Neuronal stem cell (in vitro differentiated cells): ENCODE measurements around the gene PSRC1.
A peak's percentile ranks its signal among the peaks of the same experiment; 100 is the strongest.

Experiments
- DNase-seq: peaks from one replicate; pipeline ENCODE4 v3.0.0-alpha.2; 2013; ENCODE audit warnings: low spot score
- H2AFZ ChIP-seq: one replicate; pipeline ENCODE4 v1.6.1; 2013; ENCODE audit warnings: mild to moderate bottlenecking, low read length, inconsistent platforms
- H2AK5ac ChIP-seq: 2 replicates; pipeline ENCODE4 v1.6.1; 2013; ENCODE audit warnings: low read depth, mild to moderate bottlenecking, inconsistent platforms, low read length, moderate library complexity, mixed read lengths
- H2BK120ac ChIP-seq: 2 replicates; pipeline ENCODE4 v1.6.1; 2013; ENCODE audit warnings: low read depth, mild to moderate bottlenecking, inconsistent platforms, low read length, moderate library complexity, mixed read lengths
- H2BK12ac ChIP-seq: one replicate; pipeline ENCODE4 v1.6.1; 2013; ENCODE audit warnings: low read length, inconsistent platforms
- H2BK15ac ChIP-seq: 2 replicates; pipeline ENCODE4 v1.6.1; 2013; ENCODE audit warnings: mild to moderate bottlenecking, low read length, inconsistent platforms, mixed read lengths
- H2BK5ac ChIP-seq: one replicate; pipeline ENCODE4 v1.6.1; 2013; ENCODE audit warnings: inconsistent platforms, mild to moderate bottlenecking, low read length, moderate library complexity
- H3K14ac ChIP-seq: one replicate; pipeline ENCODE4 v1.6.1; 2013; ENCODE audit warnings: low read length, inconsistent platforms
- H3K18ac ChIP-seq: 2 replicates; pipeline ENCODE4 v1.6.1; 2013; ENCODE audit warnings: low read length, inconsistent platforms
- H3K23ac ChIP-seq: 2 replicates; pipeline ENCODE4 v1.6.1; 2013; ENCODE audit warnings: low read depth, mild to moderate bottlenecking, mixed read lengths, low read length, inconsistent platforms; ENCODE audit not compliant: poor library complexity
- H3K27ac ChIP-seq: replicated peaks from 3 replicates; pipeline ENCODE4 v1.5.1; 2013; ENCODE audit warnings: low read length, inconsistent platforms
- H3K27me3 ChIP-seq, 3 experiments: 2 replicates each; pipeline ENCODE4 v1.6.1; 2013; ENCODE audit warnings: low read length in 3 of 3, mild to moderate bottlenecking in 2 of 3, inconsistent platforms in 1 of 3, low read depth in 1 of 3, mixed read lengths in 1 of 3, moderate library complexity in 1 of 3; ENCODE audit not compliant: control insufficient read depth in 3 of 3, insufficient read depth in 3 of 3
- H3K36me3 ChIP-seq, 2 donors: replicated peaks in 1 of 2; 2 replicates each; pipeline ENCODE4 v1.6.1; 2013; ENCODE audit warnings: low read length in 2 of 2; ENCODE audit not compliant: control insufficient read depth in 2 of 2, insufficient read depth in 2 of 2
- H3K4ac ChIP-seq: 2 replicates; pipeline ENCODE4 v1.6.1; 2013; ENCODE audit warnings: inconsistent platforms, mild to moderate bottlenecking, low read length, moderate library complexity
- H3K4me1 ChIP-seq, 2 donors: 1 replicate in 1 of 2; 2 replicates in 1 of 2; pipeline ENCODE4 v1.6.1; 2013; ENCODE audit warnings: low read length in 2 of 2, low read depth in 1 of 2; ENCODE audit not compliant: control insufficient read depth in 2 of 2, insufficient read depth in 1 of 2
- H3K4me2 ChIP-seq: one replicate; pipeline ENCODE4 v1.6.1; 2013; ENCODE audit warnings: mild to moderate bottlenecking, low read length, inconsistent platforms; ENCODE audit not compliant: insufficient read depth, poor library complexity, severe bottlenecking
- H3K4me3 ChIP-seq, 2 donors: 2 replicates each; pipeline ENCODE4 v1.5.1; 2013; ENCODE audit warnings: low read length in 2 of 2, mild to moderate bottlenecking in 2 of 2, inconsistent platforms in 1 of 2, moderate library complexity in 1 of 2
- H3K79me1 ChIP-seq: one replicate; pipeline ENCODE4 v1.6.1; 2013; ENCODE audit warnings: low read depth, mild to moderate bottlenecking, inconsistent platforms, low read length, moderate library complexity
- H3K9ac ChIP-seq: one replicate; pipeline ENCODE4 v1.6.1; 2013; ENCODE audit warnings: mild to moderate bottlenecking, low read depth, low read length, inconsistent platforms; ENCODE audit not compliant: poor library complexity
- H3K9me3 ChIP-seq, 2 donors: replicated peaks in 1 of 2; 2 replicates each; pipeline versions ENCODE3 to v1.6.1; 2013; ENCODE audit warnings: low read length in 2 of 2, mild to moderate bottlenecking in 2 of 2, inconsistent platforms in 1 of 2, low read depth in 1 of 2, mixed read lengths in 1 of 2, moderate library complexity in 1 of 2; ENCODE audit not compliant: control insufficient read depth in 2 of 2, insufficient read depth in 1 of 2
- H4K8ac ChIP-seq: one replicate; pipeline ENCODE4 v1.6.1; 2013; ENCODE audit warnings: low read depth, mild to moderate bottlenecking, inconsistent platforms, low read length, moderate library complexity
- H4K91ac ChIP-seq: one replicate; pipeline ENCODE4 v1.6.1; 2013; ENCODE audit warnings: low read length, low read depth, mild to moderate bottlenecking, inconsistent platforms; ENCODE audit not compliant: poor library complexity
- WGBS, 2 donors: extraction: QIAGEN DNeasy Blood & Tissue Kit; methylation state at CpG; one replicate each; pipeline ENCODE4 v1.1.7; 2013; ENCODE audit warnings: missing lambda C conversion rate in 2 of 2, mixed read lengths in 1 of 2; ENCODE audit not compliant: insufficient read length in 2 of 2, insufficient replicate concordance in 1 of 2; ENCODE audit errors: extremely low coverage in 2 of 2; 5-methylcytosine and 5-hydroxymethylcytosine counted together

PSRC1 gene

DNA sequence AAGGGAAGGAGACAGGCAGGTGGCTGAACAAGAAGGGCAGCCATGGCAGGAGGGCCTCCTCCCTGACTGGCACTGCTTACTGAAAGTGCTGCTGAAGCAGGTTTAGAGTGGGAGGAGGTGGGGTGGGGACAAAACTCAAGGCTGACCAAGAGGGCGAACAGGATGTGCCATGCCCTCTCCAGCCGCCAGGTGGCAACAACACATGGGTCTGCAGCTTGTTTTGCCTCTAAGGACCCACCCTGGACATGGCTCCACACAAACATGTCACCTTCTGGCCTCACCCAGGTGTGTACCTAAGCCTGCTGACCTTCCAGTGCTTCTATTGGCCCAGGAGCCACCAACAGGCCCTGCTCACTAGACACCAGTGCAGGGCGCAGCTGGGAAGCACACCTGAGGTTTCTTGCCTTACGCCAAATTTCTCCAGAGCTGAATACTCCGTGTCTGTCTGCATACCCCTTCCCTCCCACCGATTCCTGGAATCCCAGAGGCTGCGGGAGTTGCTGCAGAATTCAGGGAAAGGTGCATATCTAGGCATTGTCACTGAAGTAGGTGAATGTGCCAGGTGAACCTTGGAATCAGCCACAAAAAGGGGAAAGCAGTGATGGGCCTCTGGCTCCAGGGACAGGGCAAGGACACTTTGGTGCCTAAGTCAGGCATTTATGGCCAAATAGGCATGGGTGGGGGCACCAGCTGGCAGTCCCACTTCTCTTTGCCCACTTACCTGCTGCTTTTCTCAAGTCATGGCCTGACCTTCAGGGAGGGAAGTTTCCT lies 5.3 kb downstream of the PSRC1 start:
- no peak overlapping the region for H2BK12ac ChIP-seq
- H3K23ac ChIP-seq, result no peak overlapping the region
- no peaks in the 10 kb centered on the region for H3K9me3 ChIP-seq
- H4K8ac ChIP-seq, result no peak overlapping the region
- H3K4me1 ChIP-seq, result peaks cover 9 to 15% of the 10 kb centered on the region in 2 donors
- no peak overlapping the region for H2BK120ac ChIP-seq
- no peak overlapping the region for H2AK5ac ChIP-seq
- H3K79me1 ChIP-seq, result peaks cover 12% of the 10 kb centered on the region
- H3K36me3 ChIP-seq, result peaks cover 33 to 78% of the 10 kb centered on the region in 2 donors
- no peak overlapping the region for H3K9ac ChIP-seq
- H3K4ac ChIP-seq, result no peak overlapping the region
- H3K14ac ChIP-seq, result no peak overlapping the region
- H3K4me2 ChIP-seq, result no peak overlapping the region
- no peaks in the 10 kb centered on the region for H3K27me3 ChIP-seq
- H4K91ac ChIP-seq, result no peak overlapping the region
- H2AFZ ChIP-seq, result no peak overlapping the region
- H3K27ac ChIP-seq, result peak overlapping the region; percentile 28
- H2BK15ac ChIP-seq, result no peak overlapping the region
- H2BK5ac ChIP-seq, result no peak overlapping the region
- WGBS, 2 donors, result no CpG with 5 or more reads among the region's 7 CpGs
- H3K4me3 ChIP-seq, result no peak overlapping the region
- peak; percentile 64 for DNase-seq
- H3K18ac ChIP-seq, result no peak overlapping the region

DNA sequence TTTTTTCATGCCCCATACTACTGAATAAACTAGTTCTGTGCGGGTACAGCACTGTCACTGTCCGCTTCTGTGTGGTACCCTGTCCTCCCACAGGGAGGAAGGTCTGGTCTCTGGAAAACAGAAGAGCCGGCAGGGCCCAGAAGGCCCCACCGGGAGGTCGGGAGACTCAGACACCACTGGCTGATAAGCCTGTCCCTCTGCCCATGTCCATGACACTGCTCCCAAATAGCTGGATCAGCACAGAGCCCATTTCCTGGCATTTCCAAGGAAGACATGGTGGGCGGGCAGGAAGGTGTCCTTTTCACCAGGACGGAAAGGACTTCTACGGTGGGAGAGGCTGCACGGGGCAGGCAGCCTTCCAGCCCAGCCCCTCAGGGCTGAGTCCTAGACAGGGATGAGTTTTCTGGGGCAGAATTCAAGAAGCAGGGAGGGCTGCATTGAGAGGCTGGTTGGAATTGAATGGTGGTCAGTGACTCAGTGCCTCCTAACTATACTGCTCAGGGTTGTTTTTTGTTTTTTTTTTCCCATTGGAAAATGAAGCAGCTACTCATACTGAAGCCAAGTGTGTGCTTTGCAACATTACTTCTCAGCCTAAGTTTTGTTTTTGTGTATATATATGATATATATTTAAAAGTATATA lies 7.1 kb downstream of the PSRC1 start:
- no peak overlapping the region for H2BK12ac ChIP-seq
- no peak overlapping the region for H3K27ac ChIP-seq
- H2BK120ac ChIP-seq, result no peak overlapping the region
- H3K36me3 ChIP-seq, result peaks cover 42 to 85% of the 10 kb centered on the region in 2 donors
- no peak overlapping the region for H3K18ac ChIP-seq
- H3K4me2 ChIP-seq, result no peak overlapping the region
- H4K8ac ChIP-seq, result no peak overlapping the region
- H3K4me1 ChIP-seq, result peaks cover 1 to 5% of the 10 kb centered on the region in 2 donors
- H3K79me1 ChIP-seq, result peaks cover 5% of the 10 kb centered on the region
- no peaks in the 10 kb centered on the region for H3K9me3 ChIP-seq
- H2AFZ ChIP-seq, result no peak overlapping the region
- H2BK5ac ChIP-seq, result no peak overlapping the region
- no peak for DNase-seq
- H3K27me3 ChIP-seq, result no peaks in the 10 kb centered on the region
- no CpG with 5 or more reads among the region's 9 CpGs for WGBS, 2 donors
- H3K9ac ChIP-seq, result no peak overlapping the region
- H3K4ac ChIP-seq, result no peak overlapping the region
- no peak overlapping the region for H3K23ac ChIP-seq
- H2AK5ac ChIP-seq, result no peak overlapping the region
- no peak overlapping the region for H3K14ac ChIP-seq
- H4K91ac ChIP-seq, result no peak overlapping the region
- H2BK15ac ChIP-seq, result no peak overlapping the region
- no peak overlapping the region for H3K4me3 ChIP-seq

DNA sequence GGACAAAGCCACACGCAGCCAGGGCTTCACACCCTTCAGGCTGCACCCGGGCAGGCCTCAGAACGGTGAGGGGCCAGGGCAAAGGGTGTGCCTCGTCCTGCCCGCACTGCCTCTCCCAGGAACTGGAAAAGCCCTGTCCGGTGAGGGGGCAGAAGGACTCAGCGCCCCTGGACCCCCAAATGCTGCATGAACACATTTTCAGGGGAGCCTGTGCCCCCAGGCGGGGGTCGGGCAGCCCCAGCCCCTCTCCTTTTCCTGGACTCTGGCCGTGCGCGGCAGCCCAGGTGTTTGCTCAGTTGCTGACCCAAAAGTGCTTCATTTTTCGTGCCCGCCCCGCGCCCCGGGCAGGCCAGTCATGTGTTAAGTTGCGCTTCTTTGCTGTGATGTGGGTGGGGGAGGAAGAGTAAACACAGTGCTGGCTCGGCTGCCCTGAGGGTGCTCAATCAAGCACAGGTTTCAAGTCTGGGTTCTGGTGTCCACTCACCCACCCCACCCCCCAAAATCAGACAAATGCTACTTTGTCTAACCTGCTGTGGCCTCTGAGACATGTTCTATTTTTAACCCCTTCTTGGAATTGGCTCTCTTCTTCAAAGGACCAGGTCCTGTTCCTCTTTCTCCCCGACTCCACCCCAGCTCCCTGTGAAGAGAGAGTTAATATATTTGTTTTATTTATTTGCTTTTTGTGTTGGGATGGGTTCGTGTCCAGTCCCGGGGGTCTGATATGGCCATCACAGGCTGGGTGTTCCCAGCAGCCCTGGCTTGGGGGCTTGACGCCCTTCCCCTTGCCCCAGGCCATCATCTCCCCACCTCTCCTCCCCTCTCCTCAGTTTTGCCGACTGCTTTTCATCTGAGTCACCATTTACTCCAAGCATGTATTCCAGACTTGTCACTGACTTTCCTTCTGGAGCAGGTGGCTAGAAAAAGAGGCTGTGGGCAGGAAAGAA lies 8.1 kb downstream of the PSRC1 start:
- Histone ChIP-seq H4K8ac (no peak overlapping the region), H3K9me3 (no peaks in the 10 kb centered on the region), H3K4me3 (no peak overlapping the region), H3K27me3 (no peaks in the 10 kb centered on the region), H3K27ac (no peak overlapping the region), H3K36me3 (peaks cover 43 to 85% of the 10 kb centered on the region in 2 donors), H3K4ac (no peak overlapping the region), H2BK5ac (no peak overlapping the region), H2BK15ac (peak overlapping the region; percentile 12), H2AK5ac (no peak overlapping the region), H3K9ac (peak overlapping the region; percentile 63), H2AFZ (no peak overlapping the region), H3K79me1 (peaks cover 5% of the 10 kb centered on the region), H3K14ac (no peak overlapping the region), H2BK12ac (no peak overlapping the region), H3K18ac (no peak overlapping the region), H3K4me2 (no peak overlapping the region), H2BK120ac (no peak overlapping the region), H3K23ac (no peak overlapping the region), H3K4me1 (peaks cover 1 to 5% of the 10 kb centered on the region in 2 donors), H4K91ac (peak overlapping the region; percentile 44)
- WGBS, 2 donors, result no CpG with 5 or more reads among the region's 24 CpGs
- DNase-seq, result no peak
